Measurements from ENCODE around the gene IL18BP. TPM values are rescaled to one million over a fixed set of nuclear protein-coding genes. Genes with fewer than 3 reads are reported as not detected.

The IL18BP gene
- total RNA-seq, 1 experiment from 2014 or later: 3.9 TPM

- DNase-seq (ENCODE audit: low spot score): peak; percentile 91
These were observed 14.4 kb downstream of the IL18BP start for GRCh38 chr11:72012897-72013721.

- no peak for DNase-seq (ENCODE audit: low spot score)
These were observed 15.3 kb downstream of the IL18BP start for GRCh38 chr11:72013765-72014711.

- no peak for DNase-seq (ENCODE audit: low spot score)
These were observed 16.1 kb downstream of the IL18BP start for GRCh38 chr11:72014761-72015320.

GRCh38 chr11:72015511-72016061, 16.9 kb downstream of the IL18BP start:
- DNase-seq (ENCODE audit: low spot score): peak; percentile 35

GRCh38 chr11:72018171-72018570, 19.5 kb downstream of the IL18BP start:
- DNase-seq (ENCODE audit: low spot score): no peak

- no peak for DNase-seq (ENCODE audit: low spot score)
These were observed 24.6 kb downstream of the IL18BP start for GRCh38 chr11:72023335-72023734.

- no peak for DNase-seq (ENCODE audit: low spot score)
These were observed 25.5 kb downstream of the IL18BP start for GRCh38 chr11:72024069-72024754.

GRCh38 chr11:72026090-72026489, 27.4 kb downstream of the IL18BP start:
- DNase-seq (ENCODE audit: low spot score): no peak

- no peak for DNase-seq (ENCODE audit: low spot score)
These were observed 31.9 kb downstream of the IL18BP start for GRCh38 chr11:72030472-72031045.

- no peak for DNase-seq (ENCODE audit: low spot score)
These were observed 38.0 kb downstream of the IL18BP start for GRCh38 chr11:72036687-72037086.

GRCh38 chr11:72037554-72038311, 39.0 kb downstream of the IL18BP start:
- DNase-seq (ENCODE audit: low spot score): no peak

- DNase-seq (ENCODE audit: low spot score): peak; percentile 43
These were observed 39.8 kb downstream of the IL18BP start for GRCh38 chr11:72038491-72038890.

- no peak for DNase-seq (ENCODE audit: low spot score)
These were observed 40.5 kb downstream of the IL18BP start for GRCh38 chr11:72039031-72039855.

- no peak for DNase-seq (ENCODE audit: low spot score)
These were observed 41.2 kb downstream of the IL18BP start for GRCh38 chr11:72039856-72040401.

GRCh38 chr11:72040491-72041363, 42.0 kb downstream of the IL18BP start:
- peak; percentile 84 for DNase-seq (ENCODE audit: low spot score)

GRCh38 chr11:72041364-72042063, 42.8 kb downstream of the IL18BP start:
- DNase-seq (ENCODE audit: low spot score): peak; percentile 66

GRCh38 chr11:72042064-72042745, 43.5 kb downstream of the IL18BP start:
- no peak for DNase-seq (ENCODE audit: low spot score)

Measured in A172 (cell line).